Measurements from ENCODE around the gene DCC.

DCC gene

GRCh38 chr18:53521068-53521467 lies 1181.1 kb downstream of the DCC start:
- no peak for DNase-seq (ENCODE audit: low read depth in 2 of 2)

GRCh38 chr18:53526101-53526870 lies 1186.3 kb downstream of the DCC start:
- no peak for DNase-seq (ENCODE audit: low read depth in 2 of 2)

GRCh38 chr18:53527365-53527764 lies 1187.4 kb downstream of the DCC start:
- DNase-seq (ENCODE audit: low read depth in 2 of 2): no peak

- no peak for DNase-seq (ENCODE audit: low read depth in 2 of 2)
These were observed 1191.2 kb downstream of the DCC start for GRCh38 chr18:53531187-53531586.

- no peak for DNase-seq (ENCODE audit: low read depth in 2 of 2)
These were observed 1191.9 kb downstream of the DCC start for GRCh38 chr18:53531896-53532295.

- no peak for DNase-seq (ENCODE audit: low read depth in 2 of 2)
These were observed 1194.2 kb downstream of the DCC start for GRCh38 chr18:53534203-53534602.

- no peak for DNase-seq (ENCODE audit: low read depth in 2 of 2)
These were observed 1194.7 kb downstream of the DCC start for GRCh38 chr18:53534695-53535094.

GRCh38 chr18:53536908-53537307 lies 1196.9 kb downstream of the DCC start:
- DNase-seq (ENCODE audit: low read depth in 2 of 2): no peak

- DNase-seq (ENCODE audit: low read depth in 2 of 2): no peak
These were observed 1201.9 kb downstream of the DCC start for GRCh38 chr18:53541924-53542323.

GRCh38 chr18:53543711-53544110 lies 1203.7 kb downstream of the DCC start:
- DNase-seq (ENCODE audit: low read depth in 2 of 2): no peak

GRCh38 chr18:53544917-53545316 lies 1204.9 kb downstream of the DCC start:
- no peak for DNase-seq (ENCODE audit: low read depth in 2 of 2)

- no peak for DNase-seq (ENCODE audit: low read depth in 2 of 2)
These were observed 1212.0 kb downstream of the DCC start for GRCh38 chr18:53551868-53552426.

GRCh38 chr18:53553030-53553429 lies 1213.0 kb downstream of the DCC start:
- DNase-seq (ENCODE audit: low read depth in 2 of 2): no peak

- no peak for DNase-seq (ENCODE audit: low read depth in 2 of 2)
These were observed 1216.5 kb downstream of the DCC start for GRCh38 chr18:53556450-53556849.

- DNase-seq (ENCODE audit: low read depth in 2 of 2): no peak
These were observed 1220.5 kb downstream of the DCC start for GRCh38 chr18:53560546-53560945.

GRCh38 chr18:53566626-53567025 lies 1226.6 kb downstream of the DCC start:
- no peak for DNase-seq (ENCODE audit: low read depth in 2 of 2)

- DNase-seq (ENCODE audit: low read depth in 2 of 2): no peak
These were observed 1228.1 kb downstream of the DCC start for GRCh38 chr18:53567929-53568574.
